Endodermal cell (in vitro differentiated cells): ENCODE data around the gene MTHFD2L. TPM values are rescaled to one million over a fixed set of nuclear protein-coding genes. Genes with fewer than 3 reads are reported as not detected.

Experiments
- DNase-seq: peaks from one replicate; pipeline ENCODE4 v3.0.0-alpha.2; 2017
- H3K27ac ChIP-seq: 2 replicates; pipeline ENCODE4 v1.5.1; 2013; ENCODE audit warnings: mild to moderate bottlenecking, low read depth, low read length, moderate library complexity
- H3K27me3 ChIP-seq: 2 replicates; pipeline ENCODE4 v1.6.1; 2013; ENCODE audit warnings: mild to moderate bottlenecking, low read length, moderate library complexity; ENCODE audit not compliant: insufficient read depth, control insufficient read depth, poor library complexity, severe bottlenecking
- H3K36me3 ChIP-seq: 2 replicates; pipeline ENCODE4 v1.7.0; 2013; ENCODE audit warnings: mild to moderate bottlenecking, low read length, moderate library complexity; ENCODE audit not compliant: control insufficient read depth, insufficient read depth
- H3K4me1 ChIP-seq: one replicate; pipeline ENCODE4 v1.7.0; 2013; ENCODE audit warnings: low read length; ENCODE audit not compliant: control insufficient read depth, insufficient read depth
- H3K4me3 ChIP-seq: 2 replicates; pipeline ENCODE4 v1.5.1; 2013; ENCODE audit warnings: mild to moderate bottlenecking, low read length, moderate library complexity
- H3K9ac ChIP-seq: 2 replicates; pipeline ENCODE4 v1.6.1; 2013; ENCODE audit warnings: mild to moderate bottlenecking, low read length, moderate library complexity; ENCODE audit not compliant: poor library complexity, severe bottlenecking; ENCODE audit errors: extremely low read depth
- H3K9me3 ChIP-seq: 2 replicates; pipeline ENCODE4 v1.6.1; 2013; ENCODE audit warnings: mild to moderate bottlenecking, low read length, moderate library complexity; ENCODE audit not compliant: control insufficient read depth
- H3K27ac Mint-ChIP-seq: 2 replicates; pipeline ENCODE4 v1.8.0; 2020; ENCODE audit warnings: mixed read lengths
- H3K27me3 Mint-ChIP-seq: 2 replicates; pipeline ENCODE4 v1.8.0; 2021; ENCODE audit warnings: mild to moderate bottlenecking, mixed read lengths; ENCODE audit not compliant: insufficient read depth
- H3K36me3 Mint-ChIP-seq: 2 replicates; pipeline ENCODE4 v1.8.0; 2020; ENCODE audit warnings: low read depth, mixed read lengths
- H3K4me1 Mint-ChIP-seq: 2 replicates; pipeline ENCODE4 v1.8.0; 2020; ENCODE audit warnings: mixed read lengths
- H3K4me3 Mint-ChIP-seq: 2 replicates; pipeline ENCODE4 v1.8.0; 2020; ENCODE audit warnings: mild to moderate bottlenecking, moderate library complexity, mixed read lengths
- H3K9me3 Mint-ChIP-seq: 2 replicates; pipeline ENCODE4 v1.8.0; 2020; ENCODE audit warnings: mild to moderate bottlenecking, mixed read lengths
- CTCF ChIP-seq: fragments of 200-600 bp; sonication (generic); conservative IDR thresholded peaks from 2 replicates; pipeline ENCODE4 v1.5.0; 2021; ENCODE audit warnings: antibody characterized with exemption, mild to moderate bottlenecking
- WGBS, 2 experiments: methylation state at CpG; one replicate each; pipeline versions ENCODE4 v1.1.5 to v1.1.7; 2013; ENCODE audit warnings: missing lambda C conversion rate in 2 of 2, mixed read lengths in 1 of 2; ENCODE audit not compliant: insufficient coverage in 1 of 2, insufficient read length in 1 of 2; 5-methylcytosine and 5-hydroxymethylcytosine counted together
- total RNA-seq, 2 donors: library from RNA; stranded (reverse); fragmentation: NEBNext Ultra II Directional in 1 of 2; extraction: Animal tissue kit (Norgen Biotek cat#: 25700) in 1 of 2; gene quantifications; 2 replicates in 1 of 2; 3 replicates in 1 of 2; pipeline ENCODE4 v1.2.1, GENCODE V29; 2021

The MTHFD2L gene
- total RNA-seq, 2 donors from 2014 or later = 10.4 to 11.5 TPM

- Histone ChIP-seq H3K9me3 (no peaks in the 10 kb centered on the region), H3K4me3 (no peak overlapping the region), H3K27ac (no peak overlapping the region), H3K27me3 (no peaks in the 10 kb centered on the region), H3K36me3 (no peaks in the 10 kb centered on the region), H3K4me1 (no peaks in the 10 kb centered on the region), H3K9ac (no peak overlapping the region)
- no peak overlapping the region for H3K4me3 Mint-ChIP-seq
- no peaks in the 10 kb centered on the region for H3K36me3 Mint-ChIP-seq
- H3K9me3 Mint-ChIP-seq = peaks cover 3% of the 10 kb centered on the region
- DNase-seq = no peak
- no peaks in the 10 kb centered on the region for H3K4me1 Mint-ChIP-seq
- H3K27ac Mint-ChIP-seq = no peak overlapping the region
- WGBS, 2 experiments = 94 to 100% methylated on average over 1 of the region's 1 CpG
- no peak for TF ChIP-seq CTCF
- H3K27me3 Mint-ChIP-seq = no peaks in the 10 kb centered on the region
These were observed 37.8 kb upstream of the MTHFD2L start for GRCh38 chr4:74120086-74120485.

- Mint-ChIP-seq H3K27me3 (no peaks in the 10 kb centered on the region), H3K27ac (no peak overlapping the region), H3K36me3 (no peaks in the 10 kb centered on the region), H3K9me3 (peaks cover 7% of the 10 kb centered on the region), H3K4me1 (no peaks in the 10 kb centered on the region), H3K4me3 (no peak overlapping the region)
- no peaks in the 10 kb centered on the region for H3K4me1 ChIP-seq
- H3K27ac ChIP-seq = no peak overlapping the region
- no peak overlapping the region for H3K4me3 ChIP-seq
- no peak overlapping the region for H3K9ac ChIP-seq
- WGBS, 2 experiments = 89% methylated on average over 1 of the region's 2 CpGs; no CpG with 5 or more reads in 1 of the 2 experiments
- H3K9me3 ChIP-seq = no peaks in the 10 kb centered on the region
- no peaks in the 10 kb centered on the region for H3K36me3 ChIP-seq
- no peak for DNase-seq
- no peak for TF ChIP-seq CTCF
- H3K27me3 ChIP-seq = no peaks in the 10 kb centered on the region
These were observed 36.0 kb upstream of the MTHFD2L start for GRCh38 chr4:74121643-74122579.

GRCh38 chr4:74123065-74123728, 34.7 kb upstream of the MTHFD2L start:
- Mint-ChIP-seq H3K36me3 (no peaks in the 10 kb centered on the region), H3K27ac (no peak overlapping the region), H3K9me3 (peaks cover 9% of the 10 kb centered on the region), H3K27me3 (no peaks in the 10 kb centered on the region), H3K4me1 (no peaks in the 10 kb centered on the region), H3K4me3 (no peak overlapping the region)
- Histone ChIP-seq H3K9me3 (no peaks in the 10 kb centered on the region), H3K27me3 (no peaks in the 10 kb centered on the region), H3K27ac (no peak overlapping the region), H3K4me3 (no peak overlapping the region), H3K4me1 (no peaks in the 10 kb centered on the region), H3K9ac (no peak overlapping the region), H3K36me3 (no peaks in the 10 kb centered on the region)
- no peak for TF ChIP-seq CTCF
- no peak for DNase-seq
- 100% methylated on average over 1 of the region's 1 CpG; no CpG with 5 or more reads in 1 of the 2 experiments for WGBS, 2 experiments
